ENCODE measurements around the gene EXOC7.

GRCh38 chr17:76033139-76033538 is 70.4 kb downstream of the EXOC7 start:
- TF ChIP-seq CTCF (IDR thresholded peaks at IDR 0.05) (no peak), POLR2A (IDR thresholded peaks at IDR 0.05) (no peak), POLR2AphosphoS5 (IDR thresholded peaks at IDR 0.05) (no peak)
